GM21576 (cell line): ENCODE measurements around the gene DHRS7C.

Source experiments
- ATAC-seq: cut with Tn5 transposase; IDR thresholded peaks from one replicate; pipeline ENCODE4 v1.9.1; 2021; ENCODE audit warnings: mild to moderate bottlenecking, moderate library complexity; ENCODE audit not compliant: unreplicated experiment

The DHRS7C gene

GRCh38 chr17:9767432-9767991 lies 23.9 kb downstream of the DHRS7C start:
- ATAC-seq = no peak

- ATAC-seq = no peak
Measured at GRCh38 chr17:9766970-9767369, 24.4 kb downstream of the DHRS7C start.

- ATAC-seq = no peak
Measured at GRCh38 chr17:9765322-9765721, 26.1 kb downstream of the DHRS7C start.

- ATAC-seq = no peak
Measured at GRCh38 chr17:9763643-9764042, 27.7 kb downstream of the DHRS7C start.

GRCh38 chr17:9760266-9760665 lies 31.1 kb downstream of the DHRS7C start:
- no peak for ATAC-seq

- ATAC-seq = no peak
Measured at GRCh38 chr17:9755083-9755482, 36.3 kb downstream of the DHRS7C start.

GRCh38 chr17:9750524-9750923 lies 40.9 kb downstream of the DHRS7C start:
- ATAC-seq = no peak

- no peak for ATAC-seq
Measured at GRCh38 chr17:9729735-9730420, 61.5 kb downstream of the DHRS7C start.

GRCh38 chr17:9729034-9729650 lies 62.2 kb downstream of the DHRS7C start:
- no peak for ATAC-seq

GRCh38 chr17:9728564-9728963 lies 62.8 kb downstream of the DHRS7C start:
- no peak for ATAC-seq

- no peak for ATAC-seq
Measured at GRCh38 chr17:9728005-9728404, 63.4 kb downstream of the DHRS7C start.

- no peak for ATAC-seq
Measured at GRCh38 chr17:9726291-9726690, 65.1 kb downstream of the DHRS7C start.

- ATAC-seq = no peak
Measured at GRCh38 chr17:9725575-9725974, 65.8 kb downstream of the DHRS7C start.
